ENCODE measurements around the gene PCDH20.
"Not testable (repeated sequence)": the region's sequence is repeated elsewhere in the genome, so short reads cannot be mapped to it uniquely, and the experiment has no call there.

The PCDH20 gene

DNA sequence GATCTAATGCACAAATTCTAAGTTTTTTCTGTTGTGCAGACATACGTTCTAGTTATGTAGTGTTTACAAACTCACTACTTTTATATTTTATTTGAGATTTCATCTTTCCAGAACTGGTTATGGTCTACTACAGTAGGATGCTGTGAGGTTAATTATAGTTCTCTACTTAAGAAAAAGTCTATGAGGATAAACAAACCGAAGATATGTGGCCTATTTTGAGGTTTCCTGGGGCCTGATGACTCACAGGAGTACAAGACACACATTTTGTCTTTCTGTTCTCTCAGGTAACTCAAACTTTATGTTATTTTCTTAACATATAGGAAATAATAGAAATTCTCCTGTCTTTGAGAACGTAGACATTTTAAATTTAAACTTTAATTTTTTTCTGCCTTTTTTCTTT, 45.1 kb downstream of the PCDH20 start:
- H3K36me3 ChIP-seq = no peaks in the 10 kb centered on the region
- no peak overlapping the region for H3K27ac ChIP-seq
- intact Hi-C loops (cut with DNase I; ENCODE audit: low total_unique reads) = no loop called here
- H3K9me3 ChIP-seq = no peaks in the 10 kb centered on the region
- no peak overlapping the region for H3K4me3 ChIP-seq
- DNase-seq = no peak
- no peaks in the 10 kb centered on the region for H3K4me1 ChIP-seq
- TF ChIP-seq, protein P1, sequence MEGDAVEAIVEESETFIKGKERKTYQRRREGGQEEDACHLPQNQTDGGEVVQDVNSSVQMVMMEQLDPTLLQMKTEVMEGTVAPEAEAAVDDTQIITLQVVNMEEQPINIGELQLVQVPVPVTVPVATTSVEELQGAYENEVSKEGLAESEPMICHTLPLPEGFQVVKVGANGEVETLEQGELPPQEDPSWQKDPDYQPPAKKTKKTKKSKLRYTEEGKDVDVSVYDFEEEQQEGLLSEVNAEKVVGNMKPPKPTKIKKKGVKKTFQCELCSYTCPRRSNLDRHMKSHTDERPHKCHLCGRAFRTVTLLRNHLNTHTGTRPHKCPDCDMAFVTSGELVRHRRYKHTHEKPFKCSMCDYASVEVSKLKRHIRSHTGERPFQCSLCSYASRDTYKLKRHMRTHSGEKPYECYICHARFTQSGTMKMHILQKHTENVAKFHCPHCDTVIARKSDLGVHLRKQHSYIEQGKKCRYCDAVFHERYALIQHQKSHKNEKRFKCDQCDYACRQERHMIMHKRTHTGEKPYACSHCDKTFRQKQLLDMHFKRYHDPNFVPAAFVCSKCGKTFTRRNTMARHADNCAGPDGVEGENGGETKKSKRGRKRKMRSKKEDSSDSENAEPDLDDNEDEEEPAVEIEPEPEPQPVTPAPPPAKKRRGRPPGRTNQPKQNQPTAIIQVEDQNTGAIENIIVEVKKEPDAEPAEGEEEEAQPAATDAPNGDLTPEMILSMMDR (IDR thresholded peaks at IDR 0.05) = no peak
- no peaks in the 10 kb centered on the region for H3K27me3 ChIP-seq

DNA sequence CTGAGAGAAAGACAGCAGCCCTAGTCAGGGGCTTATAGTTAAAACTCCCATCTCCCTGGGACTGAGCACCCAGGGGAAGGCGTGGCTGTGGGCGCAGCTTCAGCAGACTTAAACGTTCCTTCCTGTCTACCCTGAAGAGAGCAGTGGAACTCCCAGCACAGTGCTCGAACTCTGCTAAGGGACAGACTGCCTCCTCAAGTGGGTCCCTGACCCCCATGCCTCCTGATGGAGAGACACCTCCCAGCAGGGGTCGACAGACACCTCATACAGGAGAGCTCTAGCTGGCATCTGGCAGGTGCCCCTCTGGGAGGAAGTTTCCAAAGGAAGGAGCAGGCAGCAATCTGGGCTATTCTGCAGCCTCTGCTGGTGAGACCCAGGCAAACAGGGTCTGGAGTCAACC, 51.0 kb downstream of the PCDH20 start:
- H3K27ac ChIP-seq; H3K36me3 ChIP-seq; DNase-seq; H3K4me3 ChIP-seq; H3K4me1 ChIP-seq; H3K27me3 ChIP-seq; intact Hi-C loops (cut with DNase I; ENCODE audit: low total_unique reads); H3K9me3 ChIP-seq: not testable (repeated sequence)

DNA sequence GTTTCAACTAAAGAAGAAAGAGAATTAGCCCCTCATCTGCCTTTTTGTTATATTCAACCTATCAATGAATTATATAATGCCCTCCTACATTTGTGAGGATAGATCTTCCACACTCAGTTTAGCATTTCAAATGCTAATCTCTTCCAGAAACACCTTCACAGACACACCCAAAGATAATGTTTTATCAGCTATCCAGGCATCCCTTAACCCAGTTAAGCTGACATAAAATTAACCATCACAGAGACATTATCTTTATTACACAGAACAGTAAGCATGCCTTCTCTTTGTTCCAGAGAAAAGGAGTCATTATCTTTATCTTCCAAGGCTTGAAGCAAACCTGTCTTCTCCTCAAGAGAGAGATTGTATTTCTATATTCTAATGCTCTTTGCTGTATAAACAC, 53.1 kb downstream of the PCDH20 start:
- DNase-seq = no peak
- Histone ChIP-seq H3K36me3 (no peaks in the 10 kb centered on the region), H3K4me3 (no peak overlapping the region), H3K9me3 (no peaks in the 10 kb centered on the region), H3K27me3 (no peaks in the 10 kb centered on the region), H3K4me1 (no peaks in the 10 kb centered on the region), H3K27ac (no peak overlapping the region)
- TF ChIP-seq, protein P1 (IDR thresholded peaks at IDR 0.05) = no peak
- intact Hi-C loops (cut with DNase I; ENCODE audit: low total_unique reads) = no loop called here

All from tibial artery (tissue), 4 donors.